Muscle of back (tissue), 11 donors: ENCODE results near the gene FAM50A. TPM values are rescaled to one million over a fixed set of nuclear protein-coding genes. Genes with fewer than 3 reads are reported as not detected.

Source experiments
- DNase-seq, 3 donors: peaks; one replicate each; pipeline versions ENCODE4 v3.0.0 to v3.0.0-alpha.2; 2013
- polyA plus RNA-seq, 10 donors: library from polyadenylated mRNA; unstranded; fragments of 120-200 nt; gene quantifications; one replicate each; pipeline ENCODE4 v1.2.1, GENCODE V29; 2013; ENCODE audit not compliant: insufficient read length in 10 of 10

FAM50A gene
- polyA plus RNA-seq, 10 donors: 48.1 to 69.6 (median 57.6) TPM

DNA sequence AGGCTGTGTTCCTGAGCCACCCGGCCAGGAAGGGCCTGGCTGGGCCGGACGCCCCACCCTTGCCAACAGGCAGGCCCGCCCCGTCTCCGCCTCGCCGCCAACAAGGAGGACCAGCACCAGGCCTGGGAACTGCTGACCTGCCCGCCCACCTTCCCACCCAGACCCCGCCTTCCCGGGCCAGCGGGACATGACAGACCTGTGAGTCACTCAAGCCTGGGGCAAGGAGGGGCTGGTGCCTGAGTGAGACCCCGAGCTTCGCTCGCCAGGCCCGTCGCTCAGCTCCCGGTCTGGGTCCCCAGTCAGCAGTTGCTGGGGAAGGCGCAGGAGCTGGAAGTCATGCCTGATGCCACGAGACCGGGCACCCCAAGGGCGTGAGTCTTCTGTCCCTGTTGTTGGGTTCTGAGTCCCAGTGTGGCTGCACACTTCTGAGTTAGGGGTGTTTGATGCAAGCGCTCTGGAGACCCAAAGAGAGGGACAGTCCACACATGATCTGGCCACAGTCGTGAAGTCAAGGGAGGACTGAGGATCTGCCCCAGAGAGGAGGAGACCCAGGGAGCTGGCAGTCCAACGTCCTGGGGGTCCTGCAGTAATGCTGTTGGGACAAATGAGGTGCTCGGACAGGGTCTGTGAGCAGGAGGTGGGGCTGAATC is 34.6 kb upstream of the FAM50A start, which contains the start of gene DNASE1L1:
Gene DNASE1L1 (minus strand): TSS at position 33 of the 650 bp plus-strand sequence. CDS start 3,686 bp downstream, outside the sequence.
- DNase-seq: peak in 2 of 3 donors; percentile 55 to 57

- peak in 2 of 3 donors; percentile 44 to 79 for DNase-seq
These were observed 32.0 kb upstream of the FAM50A start for GRCh38 chrX:154411981-154412340.

- DNase-seq: no peak
These were observed 31.5 kb upstream of the FAM50A start for GRCh38 chrX:154412468-154412867.

GRCh38 chrX:154413142-154413541 is 30.8 kb upstream of the FAM50A start:
- no peak for DNase-seq

DNA sequence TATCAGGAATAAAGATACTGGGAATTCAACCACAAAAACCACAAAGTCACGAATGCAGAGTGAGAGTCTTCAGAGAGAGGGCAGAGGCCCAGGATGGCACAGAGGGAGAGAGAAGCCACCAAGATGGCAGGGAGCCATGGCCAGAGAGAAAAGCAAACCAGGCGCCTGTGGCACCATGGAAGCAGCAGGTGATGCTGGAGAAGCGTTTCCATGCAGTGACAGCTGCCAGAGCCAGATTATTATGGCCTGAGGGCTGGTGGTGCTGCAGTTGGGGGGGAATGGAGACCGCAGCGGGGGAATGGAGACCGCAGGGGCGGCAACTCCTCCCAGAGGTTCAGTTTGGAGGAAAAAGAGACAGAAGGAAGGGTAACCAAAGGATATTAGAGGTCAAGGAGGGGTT is 26.8 kb upstream of the FAM50A start:
- DNase-seq: no peak

GRCh38 chrX:154419189-154419588 is 24.8 kb upstream of the FAM50A start:
- no peak for DNase-seq

DNA sequence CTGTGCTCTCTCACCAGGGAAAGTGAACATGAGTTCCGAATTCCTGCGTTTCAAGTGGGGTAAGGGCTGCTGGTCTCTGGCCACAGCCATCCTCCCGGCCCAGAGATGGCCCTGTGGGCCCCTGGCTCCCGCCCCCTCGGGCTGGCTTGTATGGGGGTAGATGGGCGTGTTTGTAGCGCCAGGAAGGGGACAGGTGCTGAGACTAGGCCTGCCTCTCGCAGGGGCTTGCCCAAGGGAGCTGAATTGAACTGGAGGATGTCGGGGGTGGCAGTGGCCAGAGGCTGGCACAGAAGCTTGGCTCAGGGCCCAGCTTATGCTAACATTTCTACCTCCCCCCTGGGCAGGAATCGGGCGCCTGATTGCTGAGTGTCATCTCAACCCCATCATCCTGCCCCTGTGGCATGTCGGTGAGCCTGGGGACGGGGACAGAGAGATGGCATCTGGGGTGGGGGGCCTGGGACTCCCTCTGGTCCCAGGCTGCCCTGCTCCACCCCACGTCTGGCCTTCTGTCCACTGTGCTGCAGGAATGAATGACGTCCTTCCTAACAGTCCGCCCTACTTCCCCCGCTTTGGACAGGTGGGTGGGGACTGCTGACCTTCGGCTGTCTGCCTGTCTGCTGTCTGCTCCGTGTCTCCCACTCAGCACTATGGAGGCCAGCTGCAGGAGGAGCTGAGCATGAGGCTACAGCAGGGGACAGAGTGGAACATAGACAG is 24.1 kb upstream of the FAM50A start:
- DNase-seq: no peak

DNA sequence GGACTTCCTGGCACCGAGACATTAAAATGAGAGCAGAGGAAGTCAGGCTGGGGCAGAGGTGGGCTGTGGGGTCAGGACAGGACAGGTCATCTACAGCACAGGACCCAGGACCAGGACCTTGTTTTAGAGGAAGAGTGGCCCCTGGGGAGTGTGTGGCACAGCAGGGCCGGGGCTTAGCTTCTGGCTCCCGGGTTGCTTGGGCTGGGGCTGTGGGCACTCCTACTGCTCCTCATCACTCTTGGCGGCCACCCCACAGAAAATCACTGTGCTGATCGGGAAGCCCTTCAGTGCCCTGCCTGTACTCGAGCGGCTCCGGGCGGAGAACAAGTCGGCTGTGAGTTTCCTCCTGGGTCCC is 23.6 kb upstream of the FAM50A start:
- DNase-seq: no peak

DNA sequence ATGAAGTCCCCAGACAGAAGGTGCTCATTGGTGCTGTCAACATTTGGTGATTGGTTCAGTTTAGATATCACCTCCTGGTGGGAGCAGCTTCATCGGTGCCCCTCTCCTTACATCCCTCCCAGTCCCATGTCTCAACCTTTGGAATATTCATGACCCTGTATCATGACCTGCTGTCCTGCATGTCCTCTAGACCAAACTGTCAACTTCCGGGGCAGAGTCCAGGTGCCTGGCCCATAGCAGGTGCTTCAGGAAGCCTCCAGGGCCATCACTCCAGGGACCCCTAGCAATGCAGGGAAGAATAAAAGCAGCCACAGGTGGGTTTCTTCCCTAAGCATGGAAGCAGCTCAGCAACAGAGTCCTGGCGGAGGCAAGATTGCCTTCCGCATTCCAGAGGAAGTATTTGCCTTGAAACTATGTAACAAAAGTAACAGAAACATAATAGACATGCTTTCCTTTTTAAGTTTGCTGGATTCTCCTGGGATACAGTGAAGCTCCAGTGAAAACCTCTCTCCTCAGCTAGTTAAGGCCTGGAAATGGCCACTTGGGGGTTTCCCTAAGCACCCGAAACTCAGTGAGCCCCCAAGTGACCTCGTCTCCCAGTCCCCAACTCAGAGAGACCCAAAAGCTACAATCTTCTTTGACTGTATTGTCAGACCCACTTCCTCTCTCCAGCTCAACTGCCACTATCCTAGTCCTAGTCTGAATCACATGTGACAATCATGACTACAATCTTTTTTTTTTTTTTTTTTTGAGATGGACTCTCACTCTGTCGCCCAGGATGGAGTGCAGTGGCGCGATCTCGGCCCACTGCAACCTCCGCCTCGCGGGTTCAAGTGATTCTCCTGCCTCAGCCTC is 16.8 kb upstream of the FAM50A start:
- DNase-seq: no peak

- peak; percentile 91 to 96 (median 93) for DNase-seq
These were observed 15.5 kb upstream of the FAM50A start, which contains the start of gene ATP6AP1 for GRCh38 chrX:154428176-154429171. Gene ATP6AP1 (plus strand): TSS chrX:154428677. CDS start chrX:154428693, 16 bp downstream.

GRCh38 chrX:154429711-154430110 is 14.2 kb upstream of the FAM50A start:
- no peak for DNase-seq

- no peak for DNase-seq
These were observed 13.5 kb upstream of the FAM50A start for GRCh38 chrX:154430479-154430878.

DNA sequence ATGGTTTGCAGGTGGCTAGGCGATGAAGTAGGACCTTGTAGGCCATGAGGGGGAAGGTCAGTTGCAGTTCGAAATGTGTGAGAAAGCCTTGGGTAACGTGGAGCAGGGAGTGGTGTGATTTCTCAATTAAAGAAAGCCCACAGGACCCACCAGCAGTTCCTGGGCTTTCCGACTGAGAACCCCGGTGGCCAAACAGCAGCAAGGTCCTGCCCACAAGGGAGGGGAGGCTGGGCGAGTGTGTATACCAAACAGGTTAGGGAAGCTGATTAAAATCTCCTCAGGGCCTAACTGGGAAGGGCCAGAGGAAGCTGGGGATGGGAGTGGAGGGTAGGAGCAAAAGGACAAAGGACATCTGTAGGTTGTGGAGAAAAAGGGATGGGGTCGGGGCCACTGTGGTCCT is 13.0 kb upstream of the FAM50A start:
- DNase-seq: no peak

GRCh38 chrX:154431341-154431740 is 12.6 kb upstream of the FAM50A start:
- no peak for DNase-seq

- no peak for DNase-seq
These were observed 11.7 kb upstream of the FAM50A start for GRCh38 chrX:154432210-154432609.

- DNase-seq: no peak
These were observed 10.3 kb upstream of the FAM50A start for GRCh38 chrX:154433605-154434004.

DNA sequence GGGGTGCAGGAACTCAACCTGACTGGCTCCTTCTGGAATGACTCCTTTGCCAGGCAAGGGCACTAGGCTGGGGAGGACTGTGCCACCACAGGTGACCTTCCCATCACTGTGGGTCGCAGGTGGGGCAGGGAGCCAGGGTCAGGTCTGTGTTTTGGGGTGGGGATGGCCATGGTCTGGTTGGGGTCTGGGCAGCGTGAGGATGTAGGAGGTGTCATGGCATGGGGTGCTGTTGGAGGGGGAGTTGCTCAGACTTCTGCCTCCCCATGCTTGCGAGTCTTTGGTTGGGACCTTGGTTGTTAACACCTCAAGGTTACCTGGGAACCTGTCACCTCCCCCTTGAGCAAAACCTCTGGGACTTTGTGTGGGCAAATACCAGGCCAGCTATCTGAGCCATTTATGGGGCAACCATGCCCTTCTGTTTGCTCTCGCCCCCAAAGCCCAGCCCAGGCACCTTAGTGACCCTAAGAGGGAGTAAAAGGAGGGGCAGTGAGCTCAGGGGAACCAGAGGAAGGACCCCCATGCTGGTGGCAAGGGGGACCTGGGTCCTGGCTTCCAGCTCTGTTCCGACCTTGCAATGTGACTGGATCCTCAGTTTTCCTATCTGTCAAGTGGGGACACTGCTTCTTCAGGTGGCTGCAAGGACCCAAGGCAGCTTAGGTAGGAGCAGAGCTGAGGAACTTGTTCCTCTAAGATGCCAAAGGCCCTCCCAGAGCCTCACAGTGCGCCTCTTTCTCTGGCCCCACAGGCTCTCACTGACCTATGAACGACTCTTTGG is 9.4 kb upstream of the FAM50A start:
- DNase-seq: no peak

- DNase-seq: no peak
These were observed 8.7 kb upstream of the FAM50A start for GRCh38 chrX:154435171-154435733.

GRCh38 chrX:154436374-154436982 is 7.5 kb upstream of the FAM50A start:
- peak in 1 of 3 donors; percentile 68 for DNase-seq
